ENCODE results near the gene DMRTA2.

The DMRTA2 gene

DNA sequence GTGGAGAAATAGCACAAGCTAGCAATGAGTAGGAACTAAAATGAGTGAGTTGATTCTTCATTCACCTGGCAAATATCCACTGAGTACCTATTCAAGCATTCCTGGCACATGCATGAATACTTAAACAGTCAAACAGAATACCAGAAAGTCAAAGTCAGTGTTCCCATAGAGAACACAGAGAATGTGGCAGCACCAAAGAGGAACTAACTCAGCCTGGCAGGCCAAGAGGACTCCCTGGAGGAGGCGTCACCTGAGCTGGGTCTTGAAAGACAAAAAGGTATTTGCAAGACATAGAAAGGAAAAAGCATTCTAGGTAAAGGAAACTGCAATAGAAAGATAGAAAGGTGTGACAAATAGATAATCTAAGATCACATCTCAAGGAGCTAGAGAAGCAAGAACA, 49.7 kb downstream of the DMRTA2 start:
- Histone ChIP-seq H3K4me1 (ENCODE audit: insufficient read depth, low read length) (peaks cover 3% of the 10 kb centered on the region; the same call in 1 of the 2 replicates), H3K9ac (ENCODE audit: low read depth, low read length) (no peak overlapping the region), H3K36me3 (ENCODE audit: insufficient read depth, low read length) (no peaks in the 10 kb centered on the region), H3K9me3 (ENCODE audit: control insufficient read depth, insufficient read depth, low read length) (no peaks in the 10 kb centered on the region)

DNA sequence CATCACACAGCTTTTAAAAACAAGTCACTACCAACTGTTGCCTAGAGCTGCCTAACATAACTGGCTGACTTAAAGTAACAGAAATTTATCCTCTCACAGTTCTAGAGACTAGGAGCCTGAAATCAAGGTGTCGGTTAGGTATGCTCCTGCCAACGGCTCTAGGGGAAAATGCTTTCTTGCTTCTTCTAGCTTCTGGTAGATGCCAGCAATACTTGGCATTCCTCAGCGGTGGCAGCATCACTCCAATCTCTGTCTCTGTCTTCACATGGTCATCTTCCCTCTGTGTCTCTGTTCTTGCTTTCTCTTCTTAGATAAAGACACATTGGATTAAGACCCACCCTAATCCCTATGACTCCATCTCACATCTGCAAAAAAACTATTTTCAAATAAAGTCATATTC, 51.5 kb downstream of the DMRTA2 start:
- Histone ChIP-seq H3K9me3 (ENCODE audit: control insufficient read depth, insufficient read depth, low read length) (no peaks in the 10 kb centered on the region), H3K9ac (ENCODE audit: low read depth, low read length) (no peak overlapping the region), H3K36me3 (ENCODE audit: insufficient read depth, low read length) (no peaks in the 10 kb centered on the region), H3K4me1 (ENCODE audit: insufficient read depth, low read length) (peaks cover 3% of the 10 kb centered on the region; the same call in 1 of the 2 replicates)

GRCh38 chr1:50369830-50370229, 53.4 kb downstream of the DMRTA2 start:
- Histone ChIP-seq H3K9ac (ENCODE audit: low read depth, low read length) (no peak overlapping the region), H3K36me3 (ENCODE audit: insufficient read depth, low read length) (no peaks in the 10 kb centered on the region), H3K9me3 (ENCODE audit: control insufficient read depth, insufficient read depth, low read length) (no peaks in the 10 kb centered on the region), H3K4me1 (ENCODE audit: insufficient read depth, low read length) (peaks cover 3% of the 10 kb centered on the region; the same call in 1 of the 2 replicates)

DNA sequence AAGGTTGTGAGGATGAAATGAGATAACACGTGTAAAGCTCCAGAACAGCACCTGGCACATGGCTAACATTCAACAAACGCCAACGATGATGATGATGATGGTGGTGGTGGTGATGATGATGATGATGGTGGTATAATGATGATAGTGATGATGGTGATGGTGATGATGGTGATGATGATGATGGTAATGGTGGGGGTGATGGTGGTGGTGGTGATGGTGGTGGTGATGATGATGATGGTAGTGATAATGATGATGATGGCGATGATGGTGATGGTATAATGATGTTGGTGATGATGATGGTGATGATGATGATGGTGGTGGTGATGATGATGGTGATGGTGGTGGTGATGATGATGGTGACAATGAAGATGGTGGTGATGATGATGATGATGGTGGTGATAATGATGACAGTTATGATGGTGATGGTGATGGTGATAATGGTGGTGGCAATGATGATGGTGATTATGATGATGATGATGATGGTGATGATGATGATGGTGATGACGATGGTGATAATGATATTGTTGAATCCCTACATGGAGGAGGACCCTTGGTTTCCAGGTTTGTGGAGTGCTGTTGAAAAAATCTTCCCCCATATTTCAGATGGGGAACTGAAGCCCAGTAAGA, 54.1 kb downstream of the DMRTA2 start:
- Histone ChIP-seq H3K9ac (ENCODE audit: low read depth, low read length) (no peak overlapping the region), H3K9me3 (ENCODE audit: control insufficient read depth, insufficient read depth, low read length) (no peaks in the 10 kb centered on the region), H3K4me1 (ENCODE audit: insufficient read depth, low read length) (peaks cover 3% of the 10 kb centered on the region; the same call in 1 of the 2 replicates), H3K36me3 (ENCODE audit: insufficient read depth, low read length) (no peaks in the 10 kb centered on the region)

GRCh38 chr1:50368179-50369007, 54.9 kb downstream of the DMRTA2 start:
- Histone ChIP-seq H3K9ac (ENCODE audit: low read depth, low read length) (peak overlapping the region; percentile 25; the same call in 1 of the 2 replicates), H3K36me3 (ENCODE audit: insufficient read depth, low read length) (no peaks in the 10 kb centered on the region), H3K4me1 (ENCODE audit: insufficient read depth, low read length) (peaks cover 3% of the 10 kb centered on the region; the same call in 1 of the 2 replicates), H3K9me3 (ENCODE audit: control insufficient read depth, insufficient read depth, low read length) (no peaks in the 10 kb centered on the region)
